ENCODE data around the gene CD4. TPM values are rescaled to one million over a fixed set of nuclear protein-coding genes. Genes with fewer than 3 reads are reported as not detected.

Gene CD4
- total and polyA plus RNA-seq, 2 donors (not counting 1 experiment from before 2014, with no cell fraction given) = 27.2 to 152 TPM

- H3K9ac ChIP-seq (ENCODE audit: insufficient read depth, low read length) = no peak overlapping the region
- H4K20me1 ChIP-seq (ENCODE audit: control insufficient read depth, extremely low read depth, insufficient read depth, low read length) = no peaks in the 10 kb centered on the region
- no peak overlapping the region for H3K27ac ChIP-seq (ENCODE audit: insufficient read depth, low read length)
- no peak overlapping the region for H2AFZ ChIP-seq (ENCODE audit: low read length)
- no peak overlapping the region for H3K4me3 ChIP-seq (replicated peaks in 1 of 4; ENCODE audit: control extremely low read depth in 1 of 4, insufficient read depth in 1 of 4, low read depth in 3 of 4, low read length in 4 of 4)
- H3K79me2 ChIP-seq (ENCODE audit: control insufficient read depth, insufficient read depth, low read length) = no peaks in the 10 kb centered on the region
- H3K4me2 ChIP-seq (ENCODE audit: extremely low read depth, insufficient read depth, low read length) = no peak overlapping the region
- no peak for DNase-seq (ENCODE audit: low read depth in 2 of 2)
- peaks cover 3% of the 10 kb centered on the region for H3K4me1 ChIP-seq (ENCODE audit: control insufficient read depth, extremely low read depth, insufficient read depth, low read length)
- no peaks in the 10 kb centered on the region for H3K36me3 ChIP-seq (ENCODE audit: control insufficient read depth, insufficient read depth, low read length)
- H3K27me3 ChIP-seq (ENCODE audit: control insufficient read depth, insufficient read depth, low read length) = no peaks in the 10 kb centered on the region
- TF ChIP-seq CTCF (conservative IDR thresholded peaks at IDR 0.05 in 1 of 2, IDR thresholded peaks at IDR 0.05 in 1 of 2; ENCODE audit: low read depth in 1 of 2, low read length in 2 of 2) (no peak), EZH2 (IDR thresholded peaks at IDR 0.05; ENCODE audit: low read length, missing control alignments) (no peak)
- no peaks in the 10 kb centered on the region for H3K9me3 ChIP-seq (ENCODE audit: control insufficient read depth, insufficient read depth, low read depth, low read length)
These were observed 5.5 kb upstream of the CD4 start for GRCh38 chr12:6783828-6784227.

- no peaks in the 10 kb centered on the region for H3K4me1 ChIP-seq (ENCODE audit: control insufficient read depth, extremely low read depth, insufficient read depth, low read length)
- H2AFZ ChIP-seq (ENCODE audit: low read length) = no peak overlapping the region
- H3K4me3 ChIP-seq (replicated peaks in 1 of 4; ENCODE audit: control extremely low read depth in 1 of 4, insufficient read depth in 1 of 4, low read depth in 3 of 4, low read length in 4 of 4) = no peak overlapping the region
- no peaks in the 10 kb centered on the region for H3K9me3 ChIP-seq (ENCODE audit: control insufficient read depth, insufficient read depth, low read depth, low read length)
- no peak overlapping the region for H3K4me2 ChIP-seq (ENCODE audit: extremely low read depth, insufficient read depth, low read length)
- H3K27ac ChIP-seq (ENCODE audit: insufficient read depth, low read length) = no peak overlapping the region
- H3K27me3 ChIP-seq (ENCODE audit: control insufficient read depth, insufficient read depth, low read length) = no peaks in the 10 kb centered on the region
- no peak overlapping the region for H3K9ac ChIP-seq (ENCODE audit: insufficient read depth, low read length)
- TF ChIP-seq CTCF (conservative IDR thresholded peaks at IDR 0.05 in 1 of 2, IDR thresholded peaks at IDR 0.05 in 1 of 2; ENCODE audit: low read depth in 1 of 2, low read length in 2 of 2) (no peak), EZH2 (IDR thresholded peaks at IDR 0.05; ENCODE audit: low read length, missing control alignments) (no peak)
- no peaks in the 10 kb centered on the region for H4K20me1 ChIP-seq (ENCODE audit: control insufficient read depth, extremely low read depth, insufficient read depth, low read length)
- H3K79me2 ChIP-seq (ENCODE audit: control insufficient read depth, insufficient read depth, low read length) = no peaks in the 10 kb centered on the region
- no peaks in the 10 kb centered on the region for H3K36me3 ChIP-seq (ENCODE audit: control insufficient read depth, insufficient read depth, low read length)
- DNase-seq (ENCODE audit: low read depth in 2 of 2) = no peak
These were observed 5.0 kb upstream of the CD4 start for GRCh38 chr12:6784296-6784695.

DNA sequence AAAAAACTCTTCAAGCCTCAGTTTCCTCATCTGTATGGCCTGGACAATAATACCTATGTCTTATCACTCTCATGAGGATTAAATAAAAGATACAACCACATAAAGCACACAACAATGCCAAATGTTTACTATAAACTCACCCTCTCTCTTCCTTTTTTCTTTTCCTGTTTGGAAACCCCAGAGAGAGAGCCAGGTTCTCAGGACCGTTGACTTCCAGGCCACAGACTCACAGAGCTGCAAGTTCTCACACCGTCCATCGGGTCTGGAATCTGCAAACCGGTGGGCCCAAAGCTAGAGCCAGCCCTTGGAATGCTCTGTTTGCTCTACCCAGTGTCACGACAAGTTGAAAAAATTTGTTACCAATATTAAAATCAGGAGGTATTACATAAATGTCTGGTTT, 4.6 kb upstream of the CD4 start:
- H3K4me1 ChIP-seq (ENCODE audit: control insufficient read depth, extremely low read depth, insufficient read depth, low read length) = no peaks in the 10 kb centered on the region
- TF ChIP-seq EZH2 (IDR thresholded peaks at IDR 0.05; ENCODE audit: low read length, missing control alignments) (no peak), CTCF (conservative IDR thresholded peaks at IDR 0.05 in 1 of 2, IDR thresholded peaks at IDR 0.05 in 1 of 2; ENCODE audit: low read depth in 1 of 2, low read length in 2 of 2) (no peak)
- peaks cover 4% of the 10 kb centered on the region for H3K79me2 ChIP-seq (ENCODE audit: control insufficient read depth, insufficient read depth, low read length)
- no peak for DNase-seq (ENCODE audit: low read depth in 2 of 2)
- no peak overlapping the region for H3K4me2 ChIP-seq (ENCODE audit: extremely low read depth, insufficient read depth, low read length)
- H3K27ac ChIP-seq (ENCODE audit: insufficient read depth, low read length) = no peak overlapping the region
- no peaks in the 10 kb centered on the region for H3K36me3 ChIP-seq (ENCODE audit: control insufficient read depth, insufficient read depth, low read length)
- no peaks in the 10 kb centered on the region for H3K9me3 ChIP-seq (ENCODE audit: control insufficient read depth, insufficient read depth, low read depth, low read length)
- no peak overlapping the region for H3K4me3 ChIP-seq (replicated peaks in 1 of 4; ENCODE audit: control extremely low read depth in 1 of 4, insufficient read depth in 1 of 4, low read depth in 3 of 4, low read length in 4 of 4)
- H2AFZ ChIP-seq (ENCODE audit: low read length) = no peak overlapping the region
- H4K20me1 ChIP-seq (ENCODE audit: control insufficient read depth, extremely low read depth, insufficient read depth, low read length) = no peaks in the 10 kb centered on the region
- no peaks in the 10 kb centered on the region for H3K27me3 ChIP-seq (ENCODE audit: control insufficient read depth, insufficient read depth, low read length)
- no peak overlapping the region for H3K9ac ChIP-seq (ENCODE audit: insufficient read depth, low read length)

All from fibroblast of lung (primary cell).